HepG2 (cell line): ENCODE measurements around the gene SAMD10. TPM values are rescaled to one million over a fixed set of nuclear protein-coding genes. Genes with fewer than 3 reads are reported as not detected.
A peak's percentile ranks its signal among the peaks of the same experiment; 100 is the strongest.

ENCODE experiments used
- BCL3 ChIP-seq: sonication (generic); formaldehyde crosslinking; IDR thresholded peaks from 2 replicates; pipeline ENCODE4 v1.5.1; 2020; ENCODE audit warnings: mild to moderate bottlenecking, missing genetic modification reagents, moderate library complexity
- DNMT1 ChIP-seq: sonication (generic); formaldehyde crosslinking; IDR thresholded peaks from 2 replicates; pipeline ENCODE4 v1.5.1; 2020; ENCODE audit warnings: mild to moderate bottlenecking, missing genetic modification reagents
- ELF4 ChIP-seq: sonication (generic); formaldehyde crosslinking; IDR thresholded peaks from 2 replicates; pipeline ENCODE4 v1.5.0; 2020; ENCODE audit warnings: missing genetic modification reagents, mild to moderate bottlenecking, moderate library complexity, borderline replicate concordance
- HNF1A ChIP-seq, 2 experiments: sonication (generic) in 1 of 2; formaldehyde crosslinking in 1 of 2; IDR thresholded peaks; 2 replicates each; pipeline versions ENCODE4 v1.4.0 to v1.6.1; 2016 to 2020; ENCODE audit warnings: borderline replicate concordance in 1 of 2, low read depth in 1 of 2, mild to moderate bottlenecking in 1 of 2, missing genetic modification reagents in 1 of 2
- HOXD1 ChIP-seq: sonication (generic); formaldehyde crosslinking; IDR thresholded peaks from 2 replicates; pipeline ENCODE4 v1.5.0; 2020; ENCODE audit warnings: missing genetic modification reagents
- MBD4 ChIP-seq: IDR thresholded peaks from 2 replicates; pipeline ENCODE4 v1.6.1; 2012; ENCODE audit warnings: low read length, inconsistent platforms, borderline replicate concordance
- NCOA2 ChIP-seq: sonication (generic); formaldehyde crosslinking; IDR thresholded peaks from 2 replicates; pipeline ENCODE4 v1.8.0; 2022; ENCODE audit warnings: inconsistent platforms
- POLR2A ChIP-seq, 2 experiments: IDR thresholded peaks; 2 replicates each; pipeline ENCODE4 v1.6.1; 2011; ENCODE audit warnings: low read depth in 2 of 2, low read length in 2 of 2, mild to moderate bottlenecking in 1 of 2, moderate library complexity in 1 of 2; ENCODE audit not compliant: insufficient read depth in 1 of 2
- RBM22 ChIP-seq: fragments of 200-400 bp; formaldehyde crosslinking; optimal IDR thresholded peaks from 2 replicates; pipeline ENCODE3; 2017; ENCODE audit warnings: mild to moderate bottlenecking, low read length, moderate library complexity
- SP4 ChIP-seq: sonication (generic); formaldehyde crosslinking; IDR thresholded peaks from 2 replicates; pipeline ENCODE4 v1.8.1; 2023; ENCODE audit warnings: mild to moderate bottlenecking, missing genetic modification reagents
- SRSF4 ChIP-seq: fragments of 200-400 bp; formaldehyde crosslinking; IDR thresholded peaks from one replicate; pipeline ENCODE4 v1.6.1; 2018; ENCODE audit warnings: mild to moderate bottlenecking, low read depth, low read length, moderate library complexity; ENCODE audit not compliant: poor library complexity, severe bottlenecking
- ZBTB38 ChIP-seq: sonication (generic); formaldehyde crosslinking; IDR thresholded peaks from 2 replicates; pipeline ENCODE4 v1.5.1; 2020; ENCODE audit warnings: mild to moderate bottlenecking, missing genetic modification reagents
- ZIK1 ChIP-seq: sonication (generic); formaldehyde crosslinking; IDR thresholded peaks from 2 replicates; pipeline ENCODE4 v1.5.0; 2020; ENCODE audit warnings: mild to moderate bottlenecking, low read depth, missing genetic modification reagents, borderline replicate concordance
- ZKSCAN1 ChIP-seq: fragments of 150-350 bp; IDR thresholded peaks from 2 replicates; pipeline ENCODE4 v1.6.1; 2014; ENCODE audit warnings: low read length
- ZNF18 ChIP-seq: sonication (generic); formaldehyde crosslinking; IDR thresholded peaks from 2 replicates; pipeline ENCODE4 v1.8.0; 2022; ENCODE audit warnings: mild to moderate bottlenecking, missing genetic modification reagents; ENCODE audit not compliant: insufficient replicate concordance
- ZNF557 ChIP-seq: sonication (generic); formaldehyde crosslinking; IDR thresholded peaks from 2 replicates; pipeline ENCODE4 v1.4.0; 2020; ENCODE audit warnings: missing genetic modification reagents
- ZNF562 ChIP-seq: sonication (generic); formaldehyde crosslinking; IDR thresholded peaks from 2 replicates; pipeline ENCODE4 v1.8.0; 2022; ENCODE audit warnings: missing genetic modification reagents, borderline replicate concordance
- ZNF737 ChIP-seq: sonication (generic); formaldehyde crosslinking; IDR thresholded peaks from 2 replicates; pipeline ENCODE4 v1.5.0; 2020; ENCODE audit warnings: missing genetic modification reagents, mild to moderate bottlenecking, borderline replicate concordance
- ZNF780A ChIP-seq: sonication (generic); formaldehyde crosslinking; IDR thresholded peaks from 2 replicates; pipeline ENCODE4 v1.8.0; 2022; ENCODE audit warnings: mild to moderate bottlenecking, missing genetic modification reagents, moderate library complexity
- polyA plus RNA-seq, 8 experiments: library from polyadenylated mRNA; depleted of rRNA in 3 of 8; stranded (reverse) in 7 of 8; unstranded in 1 of 8; fragments of >200 nt; fragmentation: Illumina TruSeq in 4 of 8; extraction: Trizol in 4 of 8; gene quantifications; 2 replicates each; pipeline versions ENCODE4 v1.2.1 to v1.2.3, GENCODE V29; 2011 to 2016; ENCODE audit warnings: low read depth in 4 of 8, missing spikeins in 1 of 8, mixed read lengths in 1 of 8; ENCODE audit not compliant: insufficient read depth in 1 of 8
- total RNA-seq, 5 experiments: library from RNA; depleted of rRNA; stranded (reverse); fragments of >200 nt; fragmentation: Illumina TruSeq; extraction: Trizol; gene quantifications; 2 replicates each; pipeline ENCODE4 v1.2.3, GENCODE V29; 2016; ENCODE audit warnings: low read depth in 1 of 5

SAMD10 gene
- total and polyA plus RNA-seq, 2 of the 13 experiments (the other 11 are each of a cell fraction or from before 2014, with no cell fraction given), result 6.1 to 11.0 TPM

- TF ChIP-seq ZKSCAN1, result 0 out of 2 replicates have a peak, but pooled peaks have one; percentile 10
- peak; percentile 85 for TF ChIP-seq RBM22
- 0 out of 2 replicates have a peak, but pooled peaks have one; percentile 25 for TF ChIP-seq ZIK1 (CRISPR knock-in tag)
- TF ChIP-seq POLR2A (IDR thresholded peaks at IDR 0.05; ENCODE audit: insufficient read depth in 1 of 2, low read depth in 2 of 2, low read length in 2 of 2), result peak; percentile 73 to 93
- TF ChIP-seq NCOA2 (CRISPR knock-in tag), result peak; percentile 90
- no peak for TF ChIP-seq SP4 (CRISPR knock-in tag)
- TF ChIP-seq ELF4 (CRISPR knock-in tag), result no peak
- TF ChIP-seq ZBTB38 (CRISPR knock-in tag), result peak; percentile 73
- TF ChIP-seq DNMT1, result peak; percentile 83; the same call in 1 of the 2 replicates
- TF ChIP-seq MBD4, result no peak
- TF ChIP-seq BCL3, result peak; percentile 80; the same call in 1 of the 2 replicates
- no peak for TF ChIP-seq ZNF737 (CRISPR knock-in tag)
- 0 out of 2 replicates have a peak, but pooled peaks have one; percentile 62 for TF ChIP-seq HOXD1 (CRISPR knock-in tag)
- no peak for TF ChIP-seq SRSF4
- TF ChIP-seq ZNF18 (CRISPR knock-in tag), result no peak
- TF ChIP-seq ZNF562 (CRISPR knock-in tag), result no peak
- peak; percentile 98 for TF ChIP-seq HNF1A (IDR thresholded peaks at IDR 0.05; ENCODE audit: low read depth)
- TF ChIP-seq HNF1A (CRISPR knock-in tag; IDR thresholded peaks at IDR 0.05; ENCODE audit: borderline replicate concordance), result peak; percentile 100
- no peak for TF ChIP-seq ZNF780A (CRISPR knock-in tag)
- no peak for TF ChIP-seq ZNF557 (CRISPR knock-in tag)
Measured at GRCh38 chr20:64024141-64024990, 44.9 kb upstream of the SAMD10 start (continued).
